Activated CD4-positive, alpha-beta T cell treated with anti-CD3 and anti-CD28 coated beads for 36 hours (primary cell): ENCODE results near the gene MAST4. TPM values are rescaled to one million over a fixed set of nuclear protein-coding genes. Genes with fewer than 3 reads are reported as not detected.
A peak's percentile ranks its signal among the peaks of the same experiment; 100 is the strongest.

Source experiments
- ATAC-seq: fragments of 200-7000 bp; cut with Tn5 transposase; one replicate; pipeline ENCODE4 v1.10.0; 2021; ENCODE audit warnings: mild to moderate bottlenecking, moderate library complexity
- CTCF ChIA-PET: fragments of 350-600 bp; sonication (Branson Sonifier 250); formaldehyde crosslinking; loops from one replicate; lab custom pipeline; 2021; ENCODE audit warnings: antibody characterized with exemption; lab: Charles Lee
- POLR2A ChIA-PET: fragments of 350-600 bp; sonication (Branson Sonifier 250); formaldehyde crosslinking; loops from one replicate; lab custom pipeline; 2021; ENCODE audit warnings: antibody characterized with exemption, inconsistent platforms; lab: Charles Lee
- DNase-seq: peaks from one replicate; pipeline ENCODE4 v3.0.0-alpha.2; 2020
- H3K27ac Mint-ChIP-seq: one replicate; pipeline ENCODE4 v1.8.0; 2021; ENCODE audit warnings: mixed read lengths
- H3K27me3 Mint-ChIP-seq: one replicate; pipeline ENCODE4 v1.8.0; 2021; ENCODE audit warnings: mixed read lengths
- H3K36me3 Mint-ChIP-seq: one replicate; pipeline ENCODE4 v1.8.0; 2021; ENCODE audit warnings: low read depth, mixed read lengths
- H3K4me1 Mint-ChIP-seq: one replicate; pipeline ENCODE4 v1.8.0; 2021; ENCODE audit warnings: mixed read lengths
- H3K4me3 Mint-ChIP-seq: one replicate; pipeline ENCODE4 v1.8.0; 2021; ENCODE audit warnings: mild to moderate bottlenecking, moderate library complexity, mixed read lengths
- H3K9me3 Mint-ChIP-seq: one replicate; pipeline ENCODE4 v1.8.0; 2021; ENCODE audit warnings: low read depth, mixed read lengths
- intact Hi-C, 2 experiments: fragments of 100-400 bp; cut with DNase I in 1 of 2; cut with micrococcal nuclease in 1 of 2; formaldehyde crosslinking; loops; one replicate each; pipeline versions ENCODE4 v1.14.2 to v1.15.1; 2022 to 2024; cut with DNase I, micrococcal nuclease
- total RNA-seq, 2 experiments: library from RNA; stranded (reverse); gene quantifications; one replicate each; pipeline ENCODE4 v1.2.3, GENCODE V29; 2021

The MAST4 gene
- total RNA-seq, 2 experiments from 2014 or later, result 19.2 to 26.7 TPM

- H3K27ac Mint-ChIP-seq, result no peak overlapping the region
- CTCF ChIA-PET, result interaction anchor here (0.5 to 0.8 kb wide), 3 partner anchors 11 to 42 kb away, joined by 3 read pairs; no protein-coding TSS in a partner anchor
- DNase-seq, result no peak
- H3K9me3 Mint-ChIP-seq, result peaks cover 19% of the 10 kb centered on the region
- H3K36me3 Mint-ChIP-seq, result peaks cover 10% of the 10 kb centered on the region
- peaks cover 28% of the 10 kb centered on the region for H3K4me1 Mint-ChIP-seq
- intact Hi-C loops, result no loop called here
- H3K27me3 Mint-ChIP-seq, result no peaks in the 10 kb centered on the region
- no peak for ATAC-seq
- no peak overlapping the region for H3K4me3 Mint-ChIP-seq
- POLR2A ChIA-PET, result no interaction called here
Measured at GRCh38 chr5:67179697-67180361, 583.6 kb downstream of the MAST4 start.

- H3K9me3 Mint-ChIP-seq, result peaks cover 8% of the 10 kb centered on the region
- peaks cover 10% of the 10 kb centered on the region for H3K36me3 Mint-ChIP-seq
- intact Hi-C loops, result loop anchor here in 1 of 2 experiments (2.0 kb wide), 1 partner anchor 19 kb away; no protein-coding TSS in a partner anchor
- DNase-seq (no peak), ATAC-seq (no peak)
- ChIA-PET CTCF (interaction anchor here (0.6 to 1.3 kb wide), 2 partner anchors 17 to 33 kb away, joined by 3 to 4 read pairs; no protein-coding TSS in a partner anchor), POLR2A (interaction anchor here (0.6 kb wide), 1 partner anchor 38 kb away, joined by 4 read pairs; no protein-coding TSS in a partner anchor)
- peaks cover 34% of the 10 kb centered on the region for H3K4me1 Mint-ChIP-seq
- no peaks in the 10 kb centered on the region for H3K27me3 Mint-ChIP-seq
- peak overlapping the region; percentile 61 for H3K27ac Mint-ChIP-seq
- H3K4me3 Mint-ChIP-seq, result no peak overlapping the region
Measured at GRCh38 chr5:67181648-67182221, 585.5 kb downstream of the MAST4 start.

- no peak overlapping the region for H3K27ac Mint-ChIP-seq
- CTCF ChIA-PET, result interaction anchor here (0.7 kb wide), 1 partner anchor 16 kb away, joined by 4 read pairs; no protein-coding TSS in a partner anchor
- H3K9me3 Mint-ChIP-seq, result peaks cover 4% of the 10 kb centered on the region
- POLR2A ChIA-PET, result no interaction called here
- peaks cover 4% of the 10 kb centered on the region for H3K36me3 Mint-ChIP-seq
- H3K4me3 Mint-ChIP-seq, result no peak overlapping the region
- peak; percentile 30 for ATAC-seq
- no peaks in the 10 kb centered on the region for H3K27me3 Mint-ChIP-seq
- intact Hi-C loops, result loop anchor here in 1 of 2 experiments (2.0 kb wide), 1 partner anchor 18 kb away; no protein-coding TSS in a partner anchor
- no peak for DNase-seq
- H3K4me1 Mint-ChIP-seq, result peaks cover 37% of the 10 kb centered on the region
Measured at GRCh38 chr5:67182301-67182790, 586.2 kb downstream of the MAST4 start.

DNA sequence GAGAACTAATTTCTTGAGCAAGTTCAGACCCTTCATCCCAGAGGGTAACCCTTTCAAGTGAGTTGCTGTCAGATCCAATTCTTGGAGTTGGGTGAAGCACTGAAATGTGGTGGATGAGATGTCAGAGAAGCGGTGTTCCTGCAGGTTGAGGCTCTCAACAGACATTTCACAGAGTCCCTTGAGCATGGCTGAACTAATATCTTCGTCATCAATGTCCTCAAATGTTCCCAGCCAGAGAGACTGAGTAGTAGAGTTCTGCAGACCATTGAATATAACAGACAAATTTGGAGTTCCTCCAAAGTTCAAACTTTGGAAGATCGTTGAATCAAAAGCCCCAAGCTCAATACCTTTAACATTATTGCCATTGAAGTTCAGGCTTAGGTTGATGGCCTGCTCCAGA is 587.7 kb downstream of the MAST4 start:
- Mint-ChIP-seq H3K27me3 (no peaks in the 10 kb centered on the region), H3K4me3 (no peak overlapping the region), H3K4me1 (peaks cover 44% of the 10 kb centered on the region), H3K36me3 (no peaks in the 10 kb centered on the region), H3K27ac (no peak overlapping the region), H3K9me3 (no peaks in the 10 kb centered on the region)
- POLR2A ChIA-PET, result no interaction called here
- ATAC-seq (no peak), DNase-seq (no peak)
- intact Hi-C loops, result loop anchor here in 1 of 2 experiments (1.0 to 2.0 kb wide), 2 partner anchors 17 to 53 kb away; no protein-coding TSS in a partner anchor
- CTCF ChIA-PET, result interaction anchor here (1.0 kb wide), 1 partner anchor 9 kb away, joined by 4 read pairs; no protein-coding TSS in a partner anchor

- H3K4me3 Mint-ChIP-seq, result no peak overlapping the region
- no peaks in the 10 kb centered on the region for H3K27me3 Mint-ChIP-seq
- DNase-seq (no peak), ATAC-seq (no peak)
- H3K9me3 Mint-ChIP-seq, result no peaks in the 10 kb centered on the region
- H3K4me1 Mint-ChIP-seq, result peaks cover 42% of the 10 kb centered on the region
- intact Hi-C loops, result no loop called here
- ChIA-PET CTCF (no interaction called here), POLR2A (no interaction called here)
- H3K27ac Mint-ChIP-seq, result peak overlapping the region; percentile 11
- H3K36me3 Mint-ChIP-seq, result no peaks in the 10 kb centered on the region
Measured at GRCh38 chr5:67187006-67187715, 591.0 kb downstream of the MAST4 start.

- Mint-ChIP-seq H3K9me3 (no peaks in the 10 kb centered on the region), H3K36me3 (peaks cover 4% of the 10 kb centered on the region), H3K27me3 (no peaks in the 10 kb centered on the region), H3K4me3 (no peak overlapping the region), H3K4me1 (peaks cover 35% of the 10 kb centered on the region), H3K27ac (peak overlapping the region; percentile 49)
- ChIA-PET CTCF (interaction anchor here (0.6 to 1.9 kb wide), 5 partner anchors 14 to 23 kb away, joined by 3 to 6 read pairs (median 4); no protein-coding TSS in a partner anchor), POLR2A (no interaction called here)
- intact Hi-C loops, result no loop called here
- DNase-seq (no peak), ATAC-seq (peak; percentile 61)
Measured at GRCh38 chr5:67188274-67189078, 592.3 kb downstream of the MAST4 start.

- Mint-ChIP-seq H3K36me3 (peaks cover 4% of the 10 kb centered on the region), H3K27me3 (no peaks in the 10 kb centered on the region), H3K27ac (no peak overlapping the region), H3K4me1 (peaks cover 35% of the 10 kb centered on the region), H3K9me3 (no peaks in the 10 kb centered on the region), H3K4me3 (no peak overlapping the region)
- ChIA-PET POLR2A (no interaction called here), CTCF (interaction anchor here (0.6 to 1.9 kb wide), 5 partner anchors 13 to 24 kb away, joined by 3 to 6 read pairs (median 4); no protein-coding TSS in a partner anchor)
- DNase-seq (no peak), ATAC-seq (peak; percentile 11)
- intact Hi-C loops, result no loop called here
Measured at GRCh38 chr5:67189079-67189354, 592.8 kb downstream of the MAST4 start.

DNA sequence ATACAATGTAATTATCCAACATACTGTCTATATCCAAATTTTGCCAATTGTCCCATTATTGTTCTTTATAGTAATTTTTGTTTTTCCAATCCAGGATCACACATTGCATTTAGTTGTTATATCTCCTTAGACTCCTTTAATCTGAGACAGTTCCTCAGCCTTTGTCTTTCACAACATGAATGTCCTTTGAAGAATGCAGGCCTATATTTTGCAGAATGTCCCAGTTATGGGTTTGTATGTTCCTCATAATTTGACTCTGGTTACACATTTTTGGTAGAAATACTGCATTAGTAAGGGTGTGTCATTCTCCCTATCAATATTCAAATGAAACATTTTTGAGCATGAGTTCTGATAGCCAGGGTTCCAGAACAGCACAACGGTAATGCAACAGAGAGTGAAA is 593.7 kb downstream of the MAST4 start:
- Mint-ChIP-seq H3K9me3 (no peaks in the 10 kb centered on the region), H3K27me3 (no peaks in the 10 kb centered on the region), H3K27ac (no peak overlapping the region), H3K36me3 (peaks cover 4% of the 10 kb centered on the region), H3K4me1 (peaks cover 35% of the 10 kb centered on the region), H3K4me3 (no peak overlapping the region)
- intact Hi-C loops, result no loop called here
- ATAC-seq (no peak), DNase-seq (no peak)
- CTCF ChIA-PET, result interaction anchor here (1.2 to 1.9 kb wide), 2 partner anchors 12 to 18 kb away, joined by 4 to 6 read pairs; no protein-coding TSS in a partner anchor
- POLR2A ChIA-PET, result no interaction called here

GRCh38 chr5:67190410-67190809 is 594.2 kb downstream of the MAST4 start:
- no peak for DNase-seq
- ATAC-seq, result no peak
- no peaks in the 10 kb centered on the region for H3K9me3 Mint-ChIP-seq
- H3K27ac Mint-ChIP-seq, result no peak overlapping the region
- H3K27me3 Mint-ChIP-seq, result no peaks in the 10 kb centered on the region
- peaks cover 35% of the 10 kb centered on the region for H3K4me1 Mint-ChIP-seq
- CTCF ChIA-PET, result no interaction called here
- POLR2A ChIA-PET, result no interaction called here
- H3K4me3 Mint-ChIP-seq, result no peak overlapping the region
- intact Hi-C loops, result no loop called here
- H3K36me3 Mint-ChIP-seq, result peaks cover 4% of the 10 kb centered on the region

DNA sequence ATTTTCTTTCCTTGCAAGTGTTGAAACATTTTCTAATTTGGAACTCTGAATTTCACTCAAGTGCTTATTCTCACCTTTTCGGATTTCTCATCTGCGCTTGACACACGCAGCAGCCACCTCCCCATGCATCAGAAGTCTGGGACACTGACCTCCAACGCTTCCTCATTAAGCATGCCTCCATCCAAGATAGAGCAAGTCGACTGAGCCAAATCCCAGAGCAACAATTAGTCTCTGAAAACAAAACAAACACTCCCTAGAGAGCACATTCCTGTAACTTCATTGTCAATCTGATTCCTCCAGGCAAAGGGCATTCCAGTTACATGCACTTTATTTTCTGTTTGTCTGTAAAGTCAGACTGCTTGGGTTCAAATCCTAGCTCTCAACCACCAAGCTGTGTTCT is 594.7 kb downstream of the MAST4 start:
- H3K4me3 Mint-ChIP-seq, result no peak overlapping the region
- ChIA-PET POLR2A (no interaction called here), CTCF (interaction anchor here (1.1 kb wide), 1 partner anchor 11 kb away, joined by 3 read pairs; no protein-coding TSS in a partner anchor)
- no peak for ATAC-seq
- intact Hi-C loops, result no loop called here
- no peak overlapping the region for H3K27ac Mint-ChIP-seq
- H3K27me3 Mint-ChIP-seq, result no peaks in the 10 kb centered on the region
- no peaks in the 10 kb centered on the region for H3K9me3 Mint-ChIP-seq
- DNase-seq, result no peak
- peaks cover 35% of the 10 kb centered on the region for H3K4me1 Mint-ChIP-seq
- H3K36me3 Mint-ChIP-seq, result peaks cover 4% of the 10 kb centered on the region
